HG03565 (cell line): ENCODE measurements around the gene OLFML1.

Experiments
- ATAC-seq: cut with Tn5 transposase; IDR thresholded peaks from one replicate; pipeline ENCODE4 v1.9.1; 2021; ENCODE audit warnings: mild to moderate bottlenecking, moderate library complexity; ENCODE audit not compliant: unreplicated experiment

OLFML1 gene

GRCh38 chr11:7485186-7486097 lies at the start of gene OLFML1:
OLFML1 (plus strand) TSS chr11:7485506; CDS start chr11:7485876, 370 bp downstream.
- no peak for ATAC-seq

- ATAC-seq, result no peak
Observed at GRCh38 chr11:7436146-7436545, 49.2 kb upstream of the OLFML1 start.

- ATAC-seq, result peak; percentile 92
Observed at GRCh38 chr11:7436657-7437056, 48.6 kb upstream of the OLFML1 start.

- no peak for ATAC-seq
Observed at GRCh38 chr11:7437696-7438095, 47.6 kb upstream of the OLFML1 start.

- ATAC-seq, result no peak
Observed at GRCh38 chr11:7439746-7440320, 45.5 kb upstream of the OLFML1 start.

GRCh38 chr11:7442588-7443215 lies 42.6 kb upstream of the OLFML1 start:
- ATAC-seq, result peak; percentile 76

GRCh38 chr11:7444091-7444981 lies 41.0 kb upstream of the OLFML1 start:
- ATAC-seq, result no peak

GRCh38 chr11:7445564-7445963 lies 39.7 kb upstream of the OLFML1 start:
- no peak for ATAC-seq

- no peak for ATAC-seq
Observed at GRCh38 chr11:7448201-7448600, 37.1 kb upstream of the OLFML1 start.

- no peak for ATAC-seq
Observed at GRCh38 chr11:7449211-7449840, 36.0 kb upstream of the OLFML1 start.

- no peak for ATAC-seq
Observed at GRCh38 chr11:7449841-7450214, 35.5 kb upstream of the OLFML1 start.

GRCh38 chr11:7450836-7451235 lies 34.5 kb upstream of the OLFML1 start:
- no peak for ATAC-seq

- no peak for ATAC-seq
Observed at GRCh38 chr11:7451520-7451919, 33.8 kb upstream of the OLFML1 start.

GRCh38 chr11:7451952-7452494 lies 33.3 kb upstream of the OLFML1 start:
- ATAC-seq, result no peak

GRCh38 chr11:7454854-7455253 lies 30.5 kb upstream of the OLFML1 start:
- ATAC-seq, result no peak

GRCh38 chr11:7457211-7457610 lies 28.1 kb upstream of the OLFML1 start:
- no peak for ATAC-seq

- ATAC-seq, result no peak
Observed at GRCh38 chr11:7462706-7463105, 22.6 kb upstream of the OLFML1 start.

- ATAC-seq, result peak; percentile 55
Observed at GRCh38 chr11:7467652-7468051, 17.7 kb upstream of the OLFML1 start.

- ATAC-seq, result no peak
Observed at GRCh38 chr11:7469351-7469865, 15.9 kb upstream of the OLFML1 start.

GRCh38 chr11:7471071-7471470 lies 14.2 kb upstream of the OLFML1 start:
- ATAC-seq, result no peak
